Measurements from ENCODE around the gene SLC36A2. TPM values are rescaled to one million over a fixed set of nuclear protein-coding genes. Genes with fewer than 3 reads are reported as not detected.
A peak's percentile ranks its signal among the peaks of the same experiment; 100 is the strongest.
"Not testable (repeated sequence)": the region's sequence is repeated elsewhere in the genome, so short reads cannot be mapped to it uniquely, and the experiment has no call there.

Gene SLC36A2
- total RNA-seq, 2 experiments from 2014 or later, result not detected

DNA sequence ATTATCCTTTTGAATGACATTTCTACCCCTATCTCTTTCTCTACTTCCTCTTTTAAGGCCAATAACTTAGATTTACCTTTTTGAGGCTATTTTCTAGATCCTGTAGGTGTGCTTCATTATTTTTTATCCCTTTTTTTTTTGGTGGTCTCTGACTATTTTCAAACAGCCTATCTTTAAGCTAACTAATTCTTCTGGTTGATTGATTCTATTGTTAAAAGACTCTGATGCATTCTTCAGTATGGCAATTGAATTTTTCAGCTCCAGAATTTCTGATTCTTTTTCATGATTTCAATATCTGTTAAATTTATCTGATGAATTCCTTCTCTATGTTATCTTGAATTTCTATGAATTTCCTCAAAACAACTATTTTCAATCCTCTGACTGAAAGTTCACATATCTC is 36.4 kb downstream of the SLC36A2 start:
- DNase-seq, result no peak
- Mint-ChIP-seq H3K4me1 (no peaks in the 10 kb centered on the region), H3K9me3 (peaks cover 12% of the 10 kb centered on the region), H3K27me3 (peaks cover 21% of the 10 kb centered on the region), H3K4me3 (no peak overlapping the region), H3K27ac (no peak overlapping the region), H3K36me3 (peaks cover 2% of the 10 kb centered on the region)

DNA sequence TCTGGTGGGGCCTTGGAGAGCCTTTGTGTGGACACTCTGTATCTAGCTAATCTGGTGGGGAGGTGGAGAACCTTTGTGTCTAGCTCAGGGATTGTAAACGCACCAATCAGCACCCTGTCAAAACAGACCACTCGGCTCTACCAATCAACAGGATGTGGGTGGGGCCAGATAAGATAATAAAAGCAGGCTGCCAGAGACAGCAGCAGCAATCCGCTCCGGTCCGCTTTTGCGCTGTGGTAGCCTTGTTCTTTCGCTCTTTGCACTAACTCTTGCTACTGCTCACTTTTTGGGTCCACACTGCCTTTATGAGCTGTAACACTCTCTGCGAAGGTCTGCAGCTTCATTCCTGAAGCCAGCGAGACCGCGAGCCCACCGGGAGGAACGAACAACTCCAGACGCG is 37.5 kb downstream of the SLC36A2 start:
- not testable (repeated sequence) for H3K4me3 Mint-ChIP-seq, H3K36me3 Mint-ChIP-seq
- H3K9me3 Mint-ChIP-seq, result peaks cover 12% of the 10 kb centered on the region

DNA sequence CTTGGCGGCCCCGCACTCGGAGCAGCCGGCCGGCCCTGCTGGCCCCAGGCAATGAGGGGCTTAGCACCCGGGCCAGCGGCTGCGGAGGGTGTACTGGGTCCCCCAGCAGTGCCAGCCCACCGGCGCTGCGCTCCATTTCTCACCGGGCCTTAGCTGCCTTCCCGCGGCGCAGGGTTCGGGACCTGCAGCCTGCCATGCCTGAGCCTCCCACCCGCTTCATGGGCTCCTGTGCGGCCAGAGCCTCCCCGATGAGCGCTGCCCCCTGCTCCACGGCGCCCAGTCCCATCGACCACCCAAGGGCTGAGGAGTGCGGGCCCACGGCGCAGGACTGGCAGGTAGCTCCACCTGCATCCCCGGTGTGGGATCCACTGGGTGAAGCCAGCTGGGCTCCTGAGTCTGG is 38.1 kb downstream of the SLC36A2 start:
- H3K4me3 Mint-ChIP-seq, H3K27ac Mint-ChIP-seq: not testable (repeated sequence)

More for the DNA sequence above, 37.5 kb downstream of the SLC36A2 start:
- DNase-seq, H3K27ac Mint-ChIP-seq, H3K4me1 Mint-ChIP-seq: not testable (repeated sequence)
- peaks cover 19% of the 10 kb centered on the region for H3K27me3 Mint-ChIP-seq

DNA sequence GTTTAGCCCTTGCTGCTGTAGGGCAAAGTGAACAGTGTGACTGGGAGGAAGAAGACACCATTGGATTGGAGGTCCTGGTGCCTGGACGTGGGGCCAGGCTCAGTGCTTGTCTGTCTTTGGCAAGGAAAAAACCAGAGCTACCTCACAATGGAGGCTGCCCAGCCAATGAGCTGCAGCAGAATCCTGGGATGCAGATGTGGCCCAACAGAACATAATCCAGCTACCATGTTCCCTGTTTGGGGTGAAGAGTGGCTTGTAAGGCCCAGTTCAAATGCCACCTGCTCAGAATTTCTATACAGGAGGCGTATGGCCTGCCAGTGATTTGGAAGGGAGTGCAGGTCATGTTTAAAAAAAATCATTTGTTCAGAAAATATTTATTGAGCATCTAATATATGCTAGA is 43.7 kb downstream of the SLC36A2 start, which contains the start of gene SLC36A3:
TSS of gene SLC36A3 (minus strand) at position 101 of the 400 bp plus-strand sequence. CDS start 412 bp downstream, outside the sequence.
- H3K4me3 Mint-ChIP-seq, result no peak within 1 kb of the TSS
- peaks cover 19% of the 10 kb centered on the region for H3K27me3 Mint-ChIP-seq
- no peaks in the 10 kb centered on the region for H3K9me3 Mint-ChIP-seq
- no peak within 1 kb of the TSS for H3K27ac Mint-ChIP-seq
- no peaks in the 10 kb centered on the region for H3K36me3 Mint-ChIP-seq
- H3K4me1 Mint-ChIP-seq, result no peaks in the 10 kb centered on the region
- no peak for DNase-seq

More for the DNA sequence above, 38.1 kb downstream of the SLC36A2 start:
- H3K27me3 Mint-ChIP-seq, result peaks cover 18% of the 10 kb centered on the region
- not testable (repeated sequence) for H3K36me3 Mint-ChIP-seq, H3K4me1 Mint-ChIP-seq, DNase-seq
- peaks cover 12% of the 10 kb centered on the region for H3K9me3 Mint-ChIP-seq

DNA sequence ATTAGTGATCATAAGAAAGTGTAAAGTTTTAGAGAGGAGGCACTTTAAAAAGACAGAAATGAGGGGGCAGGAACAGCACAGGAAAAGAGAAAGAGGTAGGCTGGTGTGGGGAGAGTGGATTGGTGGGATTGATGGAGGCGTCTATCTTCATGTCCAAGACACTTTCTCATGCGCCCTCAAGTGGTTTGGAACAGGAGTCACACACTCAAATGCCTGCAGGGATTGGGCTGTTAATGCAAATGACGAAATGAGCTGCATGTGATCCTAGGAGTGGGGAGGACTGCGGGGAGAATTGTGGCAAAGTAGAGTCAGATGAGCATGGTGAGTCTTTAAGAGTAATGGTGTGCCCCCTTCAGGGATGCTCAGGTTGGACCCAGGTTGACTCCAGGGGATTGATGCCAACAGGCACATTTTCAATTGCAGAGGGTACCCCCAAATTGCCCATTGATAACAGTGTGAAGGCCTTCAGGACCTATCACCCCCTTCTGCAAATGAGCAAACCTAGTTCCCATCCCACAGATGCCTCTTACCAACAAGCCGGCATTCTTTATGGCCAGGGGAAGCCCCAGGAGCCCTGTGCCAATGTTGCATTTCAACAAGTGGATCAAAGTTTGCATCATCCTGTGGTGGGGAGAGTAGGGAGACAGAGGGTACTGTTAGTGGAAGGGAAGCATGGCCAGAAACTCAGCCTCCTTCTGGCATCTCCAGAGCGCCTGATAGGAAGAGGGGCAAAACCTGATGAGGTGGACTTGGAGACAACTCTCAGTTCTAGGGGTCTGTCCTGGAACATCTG is 49.1 kb downstream of the SLC36A2 start:
- peaks cover 10% of the 10 kb centered on the region for H3K27me3 Mint-ChIP-seq
- no peaks in the 10 kb centered on the region for H3K9me3 Mint-ChIP-seq

DNA sequence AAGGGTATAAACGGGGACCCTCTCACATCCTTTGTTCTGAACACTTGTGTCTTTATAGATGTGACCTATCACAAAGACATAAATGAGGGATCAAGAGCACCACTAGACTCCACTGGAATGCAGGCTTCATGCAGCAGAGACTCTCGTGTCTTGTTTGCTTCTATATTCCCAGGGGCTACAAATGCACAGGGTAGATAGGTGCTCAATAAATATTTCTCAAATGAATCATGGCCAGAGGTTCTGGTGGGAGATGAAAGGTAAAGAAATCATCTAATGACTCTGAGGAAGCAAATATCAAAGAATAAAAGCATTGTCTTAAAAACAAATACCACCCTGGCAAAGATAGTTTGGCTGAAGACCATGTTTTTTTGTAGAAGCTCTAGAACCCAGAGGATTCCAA is 50.4 kb downstream of the SLC36A2 start:
- Mint-ChIP-seq H3K27ac (no peak overlapping the region), H3K4me3 (no peak overlapping the region), H3K9me3 (no peaks in the 10 kb centered on the region), H3K27me3 (peaks cover 10% of the 10 kb centered on the region), H3K4me1 (peaks cover 4% of the 10 kb centered on the region), H3K36me3 (no peaks in the 10 kb centered on the region)
- DNase-seq, result no peak

More for the DNA sequence above, 49.1 kb downstream of the SLC36A2 start:
- Mint-ChIP-seq H3K4me3 (no peak overlapping the region), H3K27ac (no peak overlapping the region), H3K36me3 (no peaks in the 10 kb centered on the region), H3K4me1 (peaks cover 4% of the 10 kb centered on the region)
- DNase-seq, result peak; percentile 28

DNA sequence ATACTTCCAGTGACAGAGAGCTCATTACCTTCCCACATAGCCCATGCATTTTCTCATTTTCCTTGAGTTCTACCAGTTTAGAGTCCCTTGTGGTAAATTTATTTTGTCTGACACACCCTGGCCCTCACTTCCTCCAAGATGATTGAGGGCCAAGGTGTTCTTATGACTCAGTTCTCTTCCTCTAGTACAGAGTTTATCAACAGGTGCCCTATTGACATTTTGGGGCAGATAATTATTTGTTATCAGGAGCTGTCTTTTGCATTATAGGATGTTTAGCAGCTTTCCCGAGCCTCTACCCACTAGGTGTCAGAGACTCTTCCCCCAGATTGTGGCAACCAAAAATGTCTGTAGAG is 50.9 kb downstream of the SLC36A2 start:
- H3K4me1 Mint-ChIP-seq, result peaks cover 4% of the 10 kb centered on the region
- no peak overlapping the region for H3K4me3 Mint-ChIP-seq
- DNase-seq, result no peak
- H3K27ac Mint-ChIP-seq, result no peak overlapping the region
- H3K9me3 Mint-ChIP-seq, result no peaks in the 10 kb centered on the region
- no peaks in the 10 kb centered on the region for H3K36me3 Mint-ChIP-seq
- peaks cover 9% of the 10 kb centered on the region for H3K27me3 Mint-ChIP-seq

DNA sequence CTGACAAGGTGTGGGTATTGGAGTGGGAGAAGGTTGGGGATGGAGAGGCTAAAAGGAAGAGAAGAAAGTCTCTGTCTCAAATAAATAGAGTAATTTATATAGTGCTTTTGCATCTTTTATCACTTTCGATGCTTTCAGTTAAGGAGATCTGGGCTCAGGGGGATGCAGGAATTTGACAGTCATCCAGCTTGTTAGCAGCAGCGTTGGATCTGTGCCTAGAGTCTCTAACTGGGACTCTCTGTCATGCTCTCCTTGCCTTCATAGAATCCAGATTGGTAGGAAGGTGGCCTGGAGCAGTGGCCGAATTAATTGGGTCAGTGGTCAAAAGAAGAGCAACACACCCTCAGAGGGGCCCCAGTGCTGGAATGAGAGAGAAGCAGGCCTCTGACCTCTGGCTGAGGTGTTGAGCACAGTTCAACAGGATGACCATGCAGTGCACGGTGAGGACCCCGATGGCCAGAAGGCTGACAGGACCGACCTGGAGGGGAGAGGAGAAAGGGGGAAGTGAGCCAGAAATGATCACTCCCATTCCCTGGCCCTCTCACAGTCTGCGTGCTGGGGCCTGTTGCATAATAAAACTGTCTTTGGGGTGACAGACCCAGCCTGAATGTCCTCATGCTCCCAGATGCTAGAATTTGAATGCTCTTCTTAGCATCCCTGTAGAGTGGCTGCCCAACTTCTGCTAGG is 51.4 kb downstream of the SLC36A2 start:
- no peaks in the 10 kb centered on the region for H3K36me3 Mint-ChIP-seq
- peaks cover 4% of the 10 kb centered on the region for H3K4me1 Mint-ChIP-seq

DNA sequence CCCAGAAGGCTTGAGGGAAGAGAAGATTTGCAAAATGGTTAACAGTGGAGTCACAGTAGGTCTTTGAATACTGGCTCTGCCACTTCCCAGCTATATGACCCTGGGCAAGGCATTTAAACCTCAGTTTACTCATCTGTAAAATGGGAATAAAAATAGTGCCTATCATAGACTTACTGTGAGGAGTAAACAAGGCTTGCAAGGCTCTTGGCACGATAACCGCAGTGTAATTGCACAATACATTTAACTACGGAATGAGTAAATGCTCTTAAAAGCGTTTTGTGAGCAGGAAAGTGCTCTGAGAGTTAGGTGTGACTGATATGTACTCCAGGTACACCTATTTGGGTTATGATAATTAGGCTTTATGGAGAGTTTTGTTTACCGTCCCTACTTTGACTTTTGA is 52.2 kb downstream of the SLC36A2 start:
- Mint-ChIP-seq H3K27ac (no peak overlapping the region), H3K4me1 (peaks cover 4% of the 10 kb centered on the region), H3K4me3 (no peak overlapping the region), H3K27me3 (peaks cover 6% of the 10 kb centered on the region), H3K9me3 (no peaks in the 10 kb centered on the region), H3K36me3 (no peaks in the 10 kb centered on the region)
- DNase-seq, result no peak

More for the DNA sequence above, 51.4 kb downstream of the SLC36A2 start:
- no peak overlapping the region for H3K4me3 Mint-ChIP-seq
- DNase-seq, result no peak
- H3K27ac Mint-ChIP-seq, result no peak overlapping the region
- peaks cover 6% of the 10 kb centered on the region for H3K27me3 Mint-ChIP-seq
- H3K9me3 Mint-ChIP-seq, result no peaks in the 10 kb centered on the region

DNA sequence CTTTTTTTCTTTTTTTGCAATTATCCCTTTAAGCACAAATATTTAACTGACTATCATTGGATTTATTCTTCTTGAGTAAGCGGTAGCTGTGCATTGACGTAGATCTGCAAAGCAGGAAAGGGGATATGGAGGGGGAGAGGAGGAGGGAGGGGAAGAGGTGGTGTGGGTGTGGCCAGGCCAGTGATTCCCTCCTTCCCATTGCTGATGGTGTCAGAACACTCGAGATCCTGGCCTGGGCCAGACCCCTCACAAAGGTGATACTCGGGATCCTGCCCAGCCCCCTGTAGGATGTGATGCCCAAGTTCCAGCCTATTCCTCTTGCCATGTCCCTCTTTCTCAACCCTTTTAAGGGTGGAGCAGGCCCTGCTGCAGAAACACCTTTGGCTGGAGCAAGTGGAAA is 53.7 kb downstream of the SLC36A2 start:
- Mint-ChIP-seq H3K9me3 (no peaks in the 10 kb centered on the region), H3K27ac (no peak overlapping the region), H3K4me1 (peaks cover 4% of the 10 kb centered on the region), H3K36me3 (no peaks in the 10 kb centered on the region), H3K27me3 (peaks cover 6% of the 10 kb centered on the region), H3K4me3 (no peak overlapping the region)
- no peak for DNase-seq

DNA sequence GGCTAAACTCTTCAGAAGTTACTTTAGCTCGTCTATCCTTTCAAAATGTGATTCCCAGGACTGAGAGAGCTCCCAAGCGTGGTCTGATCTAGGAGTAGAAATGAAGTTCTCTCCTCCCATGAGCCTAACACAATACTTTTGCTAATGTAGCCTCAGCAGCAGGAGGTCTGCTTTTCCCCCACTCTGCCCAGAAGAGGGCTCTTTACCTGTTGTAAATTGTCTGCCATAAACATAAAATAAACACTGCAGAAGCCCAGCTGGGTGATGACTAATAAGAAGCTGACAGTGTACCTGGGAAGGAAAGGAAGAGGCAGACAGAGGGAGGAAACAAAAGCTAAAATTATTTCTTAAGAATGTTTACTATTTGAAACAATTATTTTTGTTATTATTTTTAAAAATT is 59.2 kb downstream of the SLC36A2 start:
- no peak for DNase-seq
- Mint-ChIP-seq H3K4me3 (no peak overlapping the region), H3K27me3 (no peaks in the 10 kb centered on the region), H3K4me1 (no peaks in the 10 kb centered on the region), H3K9me3 (no peaks in the 10 kb centered on the region), H3K27ac (no peak overlapping the region), H3K36me3 (no peaks in the 10 kb centered on the region)

DNA sequence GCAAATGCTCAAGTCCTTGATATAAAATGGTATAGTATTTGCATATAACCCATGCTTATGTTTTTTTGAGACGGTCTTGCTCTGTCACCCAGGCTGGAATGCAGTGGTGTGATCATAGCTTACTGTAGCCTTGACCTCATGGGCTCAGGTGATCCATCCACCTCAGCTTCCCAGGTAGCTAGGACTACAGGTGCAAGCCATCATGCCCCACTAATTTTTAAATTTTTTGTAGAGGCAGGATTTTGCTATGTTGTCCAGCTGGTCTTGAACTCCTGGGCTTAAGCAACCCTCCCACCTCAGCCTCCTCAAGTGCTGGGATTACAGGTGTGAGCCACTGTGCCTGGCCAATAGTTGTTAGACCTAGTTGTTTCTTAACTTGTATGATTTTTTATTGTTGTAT is 61.1 kb downstream of the SLC36A2 start:
- Mint-ChIP-seq H3K27ac (no peak overlapping the region), H3K36me3 (no peaks in the 10 kb centered on the region), H3K9me3 (no peaks in the 10 kb centered on the region), H3K4me3 (no peak overlapping the region), H3K4me1 (no peaks in the 10 kb centered on the region), H3K27me3 (no peaks in the 10 kb centered on the region)
- no peak for DNase-seq

DNA sequence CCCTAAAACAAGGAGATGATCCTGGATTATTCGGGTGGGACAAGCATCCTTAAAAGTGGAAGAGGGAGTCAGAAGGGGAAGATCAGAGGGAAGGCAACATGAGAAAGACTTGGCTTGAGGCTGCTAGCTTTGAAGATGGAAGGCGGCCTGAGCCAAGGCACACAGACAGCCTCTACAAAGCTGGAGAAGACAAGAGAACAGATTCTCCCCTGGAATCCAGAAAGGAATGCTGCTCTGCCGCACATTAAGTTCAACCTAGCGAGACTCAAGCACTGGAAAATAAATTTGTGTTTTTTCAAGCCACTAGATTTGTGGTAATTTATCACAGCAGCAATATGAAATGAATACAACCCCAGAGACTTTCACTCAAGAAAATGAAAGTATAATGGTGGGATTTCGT is 61.7 kb downstream of the SLC36A2 start:
- Mint-ChIP-seq H3K4me3 (no peak overlapping the region), H3K27me3 (no peaks in the 10 kb centered on the region), H3K36me3 (no peaks in the 10 kb centered on the region), H3K9me3 (no peaks in the 10 kb centered on the region), H3K27ac (no peak overlapping the region), H3K4me1 (no peaks in the 10 kb centered on the region)
- no peak for DNase-seq

DNA sequence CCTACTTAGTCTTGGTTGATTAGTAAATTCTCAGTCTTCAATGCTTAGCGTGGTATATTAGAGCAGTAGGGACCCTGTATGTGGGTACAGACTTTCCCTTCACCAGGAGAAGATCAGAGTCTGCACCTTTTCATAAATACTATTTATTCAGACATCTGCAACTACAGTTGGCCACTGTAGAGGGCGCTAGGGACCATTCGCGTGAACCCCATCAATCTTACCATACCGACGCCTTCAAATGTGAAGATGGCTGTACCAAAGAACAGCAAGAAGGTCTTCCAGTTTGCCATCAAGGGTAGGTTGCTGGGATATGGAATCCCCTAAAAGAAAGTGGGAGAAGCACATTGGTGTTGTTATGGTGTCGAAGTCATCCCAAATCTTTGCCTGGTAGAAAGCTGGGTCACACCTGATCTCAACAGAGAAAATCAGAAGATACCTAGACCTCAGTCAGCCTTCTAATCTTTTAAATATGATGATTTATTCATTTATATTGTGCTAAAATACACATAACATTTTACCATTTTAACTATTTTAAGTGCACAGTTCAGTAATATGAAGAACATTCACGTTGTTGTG is 62.9 kb downstream of the SLC36A2 start:
- peak; percentile 6 for DNase-seq
- no peak overlapping the region for H3K4me3 Mint-ChIP-seq
- H3K27ac Mint-ChIP-seq, result no peak overlapping the region
- H3K4me1 Mint-ChIP-seq, result no peaks in the 10 kb centered on the region
- no peaks in the 10 kb centered on the region for H3K36me3 Mint-ChIP-seq
- no peaks in the 10 kb centered on the region for H3K27me3 Mint-ChIP-seq
- H3K9me3 Mint-ChIP-seq, result no peaks in the 10 kb centered on the region

DNA sequence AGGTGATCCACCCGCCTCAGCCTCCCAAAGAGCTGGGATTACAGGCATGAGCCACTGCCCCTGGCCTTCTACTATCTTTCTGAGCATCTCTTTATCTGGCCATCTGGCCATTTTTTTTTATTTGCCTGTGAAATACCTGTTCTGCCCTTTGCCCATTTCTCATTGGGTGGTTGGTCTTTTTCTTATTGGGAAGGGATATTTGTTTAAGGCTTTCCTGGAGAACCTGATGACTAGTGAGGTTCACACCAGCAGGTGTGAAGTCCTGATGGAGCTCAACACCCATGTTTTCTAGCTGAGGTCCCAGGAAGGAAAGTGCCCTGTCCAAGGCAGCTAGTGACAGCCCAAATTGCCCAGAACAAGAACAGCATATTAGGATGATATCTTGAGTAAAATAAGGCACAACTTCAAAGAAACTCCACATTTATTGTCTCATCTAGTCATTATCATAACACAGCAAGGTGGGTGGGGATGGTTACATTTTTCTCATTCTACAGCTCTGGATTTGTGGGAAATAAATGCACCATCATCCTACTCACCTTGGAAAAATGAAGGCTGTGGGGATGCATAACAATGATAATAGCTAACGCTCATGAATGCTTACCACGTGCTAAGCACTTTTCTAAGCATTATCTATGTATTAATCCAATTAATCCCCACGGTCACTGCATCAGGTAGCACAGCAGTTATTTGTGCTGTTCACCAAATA is 64.1 kb downstream of the SLC36A2 start:
- H3K27ac Mint-ChIP-seq, result no peak overlapping the region
- H3K4me1 Mint-ChIP-seq, result no peaks in the 10 kb centered on the region
- no peaks in the 10 kb centered on the region for H3K9me3 Mint-ChIP-seq
- no peak overlapping the region for H3K4me3 Mint-ChIP-seq
- DNase-seq, result no peak
- H3K27me3 Mint-ChIP-seq, result no peaks in the 10 kb centered on the region
- no peaks in the 10 kb centered on the region for H3K36me3 Mint-ChIP-seq
